Hepatocyte (in vitro differentiated cells): ENCODE data around the gene SHISAL1. TPM values are rescaled to one million over a fixed set of nuclear protein-coding genes. Genes with fewer than 3 reads are reported as not detected.

Experiments
- DNase-seq: peaks from one replicate; pipeline ENCODE4 v3.0.0-alpha.2; 2016; ENCODE audit warnings: low spot score
- H2AFZ ChIP-seq: fragments of 200-600 bp; sonication (generic); 2 replicates; pipeline ENCODE4 v1.6.0; 2016; ENCODE audit warnings: antibody characterized with exemption, mild to moderate bottlenecking
- H3K27ac ChIP-seq: fragments of 200-600 bp; sonication (generic); 2 replicates; pipeline ENCODE4 v1.5.1; 2016; ENCODE audit warnings: mild to moderate bottlenecking
- H3K27me3 ChIP-seq: fragments of 200-600 bp; sonication (generic); 2 replicates; pipeline ENCODE4 v1.6.1; 2016
- H3K36me3 ChIP-seq: fragments of 200-600 bp; sonication (generic); replicated peaks from 2 replicates; pipeline ENCODE4 v1.5.1; 2016; ENCODE audit warnings: low read depth; ENCODE audit not compliant: insufficient read depth
- H3K4me1 ChIP-seq: fragments of 200-600 bp; sonication (generic); 2 replicates; pipeline ENCODE4 v1.5.1; 2016; ENCODE audit warnings: mild to moderate bottlenecking, moderate library complexity; ENCODE audit not compliant: insufficient read depth
- H3K4me2 ChIP-seq: fragments of 200-600 bp; sonication (generic); 2 replicates; pipeline ENCODE4 v1.6.0; 2016
- H3K4me3 ChIP-seq: fragments of 200-600 bp; sonication (generic); 2 replicates; pipeline ENCODE4 v1.5.1; 2016; ENCODE audit warnings: mild to moderate bottlenecking
- H3K79me2 ChIP-seq: fragments of 200-600 bp; sonication (generic); 2 replicates; pipeline ENCODE4 v1.6.0; 2017; ENCODE audit warnings: mild to moderate bottlenecking
- H3K9me2 ChIP-seq: fragments of 200-600 bp; sonication (generic); replicated peaks from 2 replicates; pipeline ENCODE4 v1.6.0; 2017; ENCODE audit warnings: mild to moderate bottlenecking; ENCODE audit not compliant: insufficient read depth
- H3K9me3 ChIP-seq: fragments of 200-600 bp; sonication (generic); 2 replicates; pipeline ENCODE4 v1.5.1; 2016; ENCODE audit warnings: low read depth, mild to moderate bottlenecking
- H4K20me1 ChIP-seq: fragments of 200-600 bp; sonication (generic); 2 replicates; pipeline ENCODE4 v1.6.0; 2016; ENCODE audit warnings: mild to moderate bottlenecking; ENCODE audit not compliant: insufficient read depth, poor library complexity, severe bottlenecking
- EZH2 ChIP-seq: fragments of 200-600 bp; sonication (generic); IDR thresholded peaks from 2 replicates; pipeline ENCODE4 v1.6.1; 2016; ENCODE audit warnings: antibody characterized with exemption, mild to moderate bottlenecking, borderline replicate concordance
- EZH2phosphoT487 ChIP-seq: fragments of 200-600 bp; sonication (generic); IDR thresholded peaks from one replicate; pipeline ENCODE4 v1.6.1; 2018; ENCODE audit warnings: antibody characterized with exemption, mild to moderate bottlenecking, low read depth, moderate library complexity; ENCODE audit not compliant: unreplicated experiment, severe bottlenecking
- WGBS: methylation state at CpG from one replicate; pipeline ENCODE4 v1.1.6; 2016; ENCODE audit warnings: low lambda C conversion rate; ENCODE audit errors: missing lambda C conversion rate; 5-methylcytosine and 5-hydroxymethylcytosine counted together
- polyA plus RNA-seq: library from polyadenylated mRNA; unstranded; fragments of >200 nt; fragmentation: Nextera tagmentation; extraction: Ambion mirVana; gene quantifications from 2 replicates; pipeline ENCODE4 v1.2.1, GENCODE V29; 2016
- total RNA-seq: library from RNA; depleted of rRNA; stranded (reverse); fragments of >200 nt; gene quantifications from 2 replicates; pipeline ENCODE4 v1.2.3, GENCODE V29; 2014
- TF ChIP-seq, protein P1 (sequence below): fragments of 200-600 bp; sonication (generic); IDR thresholded peaks from 2 replicates; pipeline ENCODE4 v1.5.1; 2016; ENCODE audit warnings: antibody characterized with exemption, mild to moderate bottlenecking; ENCODE audit not compliant: poor library complexity

Gene SHISAL1
- total and polyA plus RNA-seq, 2 experiments from 2014 or later, result 0.66 to 2.4 TPM

GRCh38 chr22:44225091-44225689, 87.6 kb downstream of the SHISAL1 start:
- DNase-seq, result no peak
- Histone ChIP-seq H3K27me3 (no peaks in the 10 kb centered on the region), H3K9me3 (no peaks in the 10 kb centered on the region), H4K20me1 (no peaks in the 10 kb centered on the region), H3K27ac (no peak overlapping the region), H3K36me3 (no peaks in the 10 kb centered on the region), H3K4me2 (no peak overlapping the region), H3K9me2 (no peaks in the 10 kb centered on the region), H3K4me3 (no peak overlapping the region), H2AFZ (no peak overlapping the region), H3K79me2 (no peaks in the 10 kb centered on the region), H3K4me1 (no peaks in the 10 kb centered on the region)
- no peak for TF ChIP-seq EZH2phosphoT487
- TF ChIP-seq, protein P1, sequence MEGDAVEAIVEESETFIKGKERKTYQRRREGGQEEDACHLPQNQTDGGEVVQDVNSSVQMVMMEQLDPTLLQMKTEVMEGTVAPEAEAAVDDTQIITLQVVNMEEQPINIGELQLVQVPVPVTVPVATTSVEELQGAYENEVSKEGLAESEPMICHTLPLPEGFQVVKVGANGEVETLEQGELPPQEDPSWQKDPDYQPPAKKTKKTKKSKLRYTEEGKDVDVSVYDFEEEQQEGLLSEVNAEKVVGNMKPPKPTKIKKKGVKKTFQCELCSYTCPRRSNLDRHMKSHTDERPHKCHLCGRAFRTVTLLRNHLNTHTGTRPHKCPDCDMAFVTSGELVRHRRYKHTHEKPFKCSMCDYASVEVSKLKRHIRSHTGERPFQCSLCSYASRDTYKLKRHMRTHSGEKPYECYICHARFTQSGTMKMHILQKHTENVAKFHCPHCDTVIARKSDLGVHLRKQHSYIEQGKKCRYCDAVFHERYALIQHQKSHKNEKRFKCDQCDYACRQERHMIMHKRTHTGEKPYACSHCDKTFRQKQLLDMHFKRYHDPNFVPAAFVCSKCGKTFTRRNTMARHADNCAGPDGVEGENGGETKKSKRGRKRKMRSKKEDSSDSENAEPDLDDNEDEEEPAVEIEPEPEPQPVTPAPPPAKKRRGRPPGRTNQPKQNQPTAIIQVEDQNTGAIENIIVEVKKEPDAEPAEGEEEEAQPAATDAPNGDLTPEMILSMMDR, result no peak
- no peak for TF ChIP-seq EZH2
- WGBS, result 71% methylated on average over 10 of the region's 11 CpGs

DNA sequence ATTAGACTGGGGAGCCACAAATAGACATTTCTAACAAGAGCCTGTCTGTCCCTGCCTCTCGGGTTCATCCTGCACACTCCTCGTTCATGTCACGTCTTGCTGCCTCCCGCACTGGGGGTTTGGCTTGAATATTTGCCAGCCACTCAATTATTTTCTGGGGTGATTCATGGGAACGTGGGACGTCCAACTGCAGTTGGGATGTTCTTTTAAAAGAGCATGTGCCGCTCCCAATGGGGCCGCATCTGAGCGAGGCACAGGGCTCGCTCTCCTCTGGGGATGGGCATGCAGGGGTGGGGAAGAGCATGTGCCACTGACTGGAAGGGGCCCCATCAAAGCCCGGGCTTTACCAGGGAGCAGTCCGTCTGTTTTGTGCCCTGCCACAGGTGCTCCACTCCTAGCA, 88.6 kb downstream of the SHISAL1 start:
- 74% methylated on average over 12 of the region's 12 CpGs for WGBS
- TF ChIP-seq, protein P1, result no peak
- TF ChIP-seq EZH2phosphoT487, result no peak
- no peak for TF ChIP-seq EZH2
- no peak overlapping the region for H2AFZ ChIP-seq
- no peaks in the 10 kb centered on the region for H3K36me3 ChIP-seq
- H3K79me2 ChIP-seq, result no peaks in the 10 kb centered on the region
- no peaks in the 10 kb centered on the region for H3K9me3 ChIP-seq
- H3K4me3 ChIP-seq, result no peak overlapping the region
- no peaks in the 10 kb centered on the region for H3K9me2 ChIP-seq
- no peaks in the 10 kb centered on the region for H4K20me1 ChIP-seq
- H3K27ac ChIP-seq, result no peak overlapping the region
- no peak overlapping the region for H3K4me2 ChIP-seq
- H3K27me3 ChIP-seq, result no peaks in the 10 kb centered on the region
- no peak for DNase-seq
- no peaks in the 10 kb centered on the region for H3K4me1 ChIP-seq

DNA sequence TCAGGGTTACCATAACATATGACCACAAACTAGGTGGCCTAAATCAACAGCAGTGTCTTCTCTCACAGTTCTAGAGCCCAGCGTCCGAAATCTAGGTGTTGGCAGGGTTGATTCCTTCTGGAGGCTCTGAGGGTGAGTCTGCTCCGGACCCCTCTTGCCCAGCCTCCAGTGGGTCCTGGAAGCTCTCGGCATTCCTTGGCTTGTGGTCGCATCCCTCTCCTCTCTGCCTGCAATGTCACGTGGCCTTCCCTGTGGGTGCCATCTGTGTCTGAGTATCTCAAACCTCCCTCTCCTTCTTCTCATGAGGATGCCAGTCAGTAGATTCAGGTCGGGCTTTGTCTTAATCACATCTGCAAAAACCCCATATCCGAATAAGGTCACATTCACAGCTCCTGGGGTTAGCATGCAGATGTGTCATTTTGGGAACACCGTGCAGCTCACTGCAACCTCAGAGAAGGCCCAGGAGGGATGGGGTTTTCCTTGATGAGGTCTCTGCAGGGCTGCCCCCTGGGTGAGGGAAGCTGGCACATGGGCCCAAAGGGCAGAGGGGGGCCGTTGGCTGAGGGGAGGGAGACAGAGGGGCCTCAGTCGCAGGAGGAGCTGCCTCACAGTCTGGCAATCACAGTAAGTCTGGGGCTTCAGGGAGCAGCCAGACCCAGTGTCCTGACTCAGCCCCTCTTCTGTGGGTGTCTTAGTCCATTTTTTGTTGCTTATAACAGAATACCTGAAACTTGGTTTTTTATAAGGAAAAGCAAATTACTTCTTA, 90.9 kb downstream of the SHISAL1 start:
- Histone ChIP-seq H3K9me2 (no peaks in the 10 kb centered on the region), H3K9me3 (no peaks in the 10 kb centered on the region), H2AFZ (no peak overlapping the region), H4K20me1 (no peaks in the 10 kb centered on the region), H3K4me3 (no peak overlapping the region), H3K4me2 (no peak overlapping the region), H3K27me3 (no peaks in the 10 kb centered on the region), H3K36me3 (no peaks in the 10 kb centered on the region), H3K79me2 (no peaks in the 10 kb centered on the region), H3K4me1 (no peaks in the 10 kb centered on the region), H3K27ac (no peak overlapping the region)
- TF ChIP-seq EZH2phosphoT487 (no peak), EZH2 (no peak)
- TF ChIP-seq, protein P1, result no peak
- WGBS, result 97% methylated on average over 11 of the region's 11 CpGs
- no peak for DNase-seq
